GM12878 (cell line): Measurements from ENCODE around the gene DGCR8. TPM values are rescaled to one million over a fixed set of nuclear protein-coding genes. Genes with fewer than 3 reads are reported as not detected.
A peak's percentile ranks its signal among the peaks of the same experiment; 100 is the strongest.

Experiments used
- BACH1 ChIP-seq: fragments of 450-650 bp; IDR thresholded peaks from 2 replicates; pipeline ENCODE4 v1.6.1; 2017; ENCODE audit warnings: mild to moderate bottlenecking, borderline replicate concordance
- BCL11A ChIP-seq: IDR thresholded peaks from 2 replicates; pipeline ENCODE4 v1.6.1; 2011; ENCODE audit warnings: low read depth, low read length
- CBX5 ChIP-seq: sonication (generic); IDR thresholded peaks from 2 replicates; pipeline ENCODE4 v1.6.1; 2016; ENCODE audit warnings: low read depth, moderate library complexity, mild to moderate bottlenecking, inconsistent platforms
- HCFC1 ChIP-seq: fragments of 150-350 bp; IDR thresholded peaks from 2 replicates; pipeline ENCODE4 v1.6.1; 2014; ENCODE audit warnings: low read length
- HSF1 ChIP-seq: fragments of 150-350 bp; IDR thresholded peaks from 2 replicates; pipeline ENCODE4 v1.6.1; 2014; ENCODE audit warnings: mild to moderate bottlenecking, low read depth, low read length
- IKZF1 ChIP-seq: fragments of 450-650 bp; conservative IDR thresholded peaks from 2 replicates; pipeline ENCODE4 v1.6.1; 2017; ENCODE audit warnings: antibody characterized with exemption, mild to moderate bottlenecking
- IKZF2 ChIP-seq, 2 experiments: fragments of 450-650 bp; IDR thresholded peaks; 2 replicates each; pipeline ENCODE4 v1.6.1; 2017; ENCODE audit warnings: mild to moderate bottlenecking in 2 of 2, moderate library complexity in 2 of 2
- LARP7 ChIP-seq: fragments of 450-650 bp; IDR thresholded peaks from 2 replicates; pipeline ENCODE4 v1.6.1; 2017; ENCODE audit warnings: mild to moderate bottlenecking
- MAX ChIP-seq: IDR thresholded peaks from 2 replicates; pipeline ENCODE4 v1.6.1; 2012; ENCODE audit warnings: low read depth, low read length, improper control_type of control experiment
- MEF2A ChIP-seq: IDR thresholded peaks from 2 replicates; pipeline ENCODE4 v1.6.1; 2011; ENCODE audit warnings: low read depth, mild to moderate bottlenecking, low read length, moderate library complexity; ENCODE audit not compliant: insufficient read depth
- MTA2 ChIP-seq: fragments of 450-650 bp; IDR thresholded peaks from 2 replicates; pipeline ENCODE4 v1.6.1; 2016; ENCODE audit warnings: low read depth, mild to moderate bottlenecking, moderate library complexity
- MYC ChIP-seq: IDR thresholded peaks from 2 replicates; pipeline ENCODE4 v1.6.1; 2011; ENCODE audit warnings: mild to moderate bottlenecking, low read length, moderate library complexity, inconsistent platforms; ENCODE audit not compliant: insufficient read depth, insufficient replicate concordance, insufficient read length, severe bottlenecking
- NKRF ChIP-seq: fragments of 450-650 bp; conservative IDR thresholded peaks from 2 replicates; pipeline ENCODE4 v1.6.1; 2017; ENCODE audit warnings: mild to moderate bottlenecking, moderate library complexity
- NR2C2 ChIP-seq: IDR thresholded peaks from 2 replicates; pipeline ENCODE4 v1.6.1; 2011; ENCODE audit warnings: borderline replicate concordance, low read depth; ENCODE audit not compliant: control insufficient read depth, insufficient read length
- NR2F1 ChIP-seq: fragments of 450-650 bp; conservative IDR thresholded peaks from 2 replicates; pipeline ENCODE4 v1.6.1; 2017; ENCODE audit warnings: mild to moderate bottlenecking
- NRF1 ChIP-seq: conservative IDR thresholded peaks from 2 replicates; pipeline ENCODE4 v1.6.1; 2011; ENCODE audit warnings: mild to moderate bottlenecking, low read depth, low read length, improper control_type of control experiment
- PAX8 ChIP-seq: fragments of 450-650 bp; IDR thresholded peaks from 2 replicates; pipeline ENCODE4 v1.6.1; 2017; ENCODE audit warnings: mild to moderate bottlenecking, moderate library complexity
- PBX3 ChIP-seq: IDR thresholded peaks from 2 replicates; pipeline ENCODE4 v1.6.1; 2011; ENCODE audit warnings: mild to moderate bottlenecking, low read depth, low read length, moderate library complexity; ENCODE audit not compliant: insufficient replicate concordance
- POLR2AphosphoS2 ChIP-seq: IDR thresholded peaks from 2 replicates; pipeline ENCODE4 v1.6.1; 2011; ENCODE audit warnings: low read depth, mild to moderate bottlenecking, low read length, improper control_type of control experiment, moderate library complexity
- RUNX3 ChIP-seq: IDR thresholded peaks from 2 replicates; pipeline ENCODE4 v1.6.1; 2012; ENCODE audit warnings: low read length, inconsistent platforms
- SIN3A ChIP-seq: IDR thresholded peaks from 2 replicates; pipeline ENCODE4 v1.6.1; 2012; ENCODE audit warnings: low read depth, low read length, improper control_type of control experiment
- SMARCA5 ChIP-seq: fragments of 450-650 bp; IDR thresholded peaks from 2 replicates; pipeline ENCODE4 v1.6.1; 2017; ENCODE audit warnings: mild to moderate bottlenecking
- SREBF1 ChIP-seq: IDR thresholded peaks from 2 replicates; pipeline ENCODE4 v1.6.1; 2012; ENCODE audit warnings: mild to moderate bottlenecking, low read length
- STAT3 ChIP-seq: IDR thresholded peaks from 2 replicates; pipeline ENCODE4 v1.6.1; 2011; ENCODE audit warnings: low read depth, low read length, improper control_type of control experiment
- TARDBP ChIP-seq: IDR thresholded peaks from 2 replicates; pipeline ENCODE4 v1.6.1; 2016; ENCODE audit warnings: borderline replicate concordance
- TBL1XR1 ChIP-seq: IDR thresholded peaks from 2 replicates; pipeline ENCODE4 v1.6.1; 2012; ENCODE audit warnings: low read depth, low read length, improper control_type of control experiment
- TCF7 ChIP-seq: IDR thresholded peaks from 2 replicates; pipeline ENCODE4 v1.6.1; 2014; ENCODE audit warnings: antibody characterized with exemption, borderline replicate concordance
- ZBED1 ChIP-seq: IDR thresholded peaks from 2 replicates; pipeline ENCODE4 v1.6.1; 2016; ENCODE audit warnings: borderline replicate concordance
- ZNF217 ChIP-seq: fragments of 450-650 bp; IDR thresholded peaks from 2 replicates; pipeline ENCODE4 v1.6.1; 2017; ENCODE audit warnings: antibody characterized with exemption, mild to moderate bottlenecking
- polyA plus RNA-seq, 11 experiments: library from polyadenylated mRNA; depleted of rRNA in 4 of 11; unstranded in 6 of 11; stranded (reverse) in 5 of 11; fragments of >200 nt; fragmentation: Nextera tagmentation in 4 of 11; fragmentation: Illumina TruSeq in 1 of 11; extraction: Ambion mirVana in 4 of 11; extraction: Trizol in 1 of 11; gene quantifications; 1 replicate in 1 of 11; 2 replicates in 10 of 11; pipeline versions ENCODE4 v1.2.1 to v1.2.3, GENCODE V29; 2011 to 2016; ENCODE audit warnings: inconsistent platforms in 2 of 11, missing spikeins in 2 of 11, low read depth in 1 of 11
- total RNA-seq, 4 experiments: library from RNA; depleted of rRNA in 3 of 4; stranded (reverse); fragments of >200 nt in 3 of 4; fragmentation: Illumina TruSeq in 1 of 4; extraction: Trizol in 1 of 4; gene quantifications; 2 replicates each; pipeline versions ENCODE4 v1.2.1 to v1.2.3, GENCODE V29; 2013 to 2021

The DGCR8 gene
- total and polyA plus RNA-seq, 10 of the 15 experiments (the other 5 are each of a cell fraction or from before 2014, with no cell fraction given) = 1.2 to 35.1 (median 17.2) TPM

- TF ChIP-seq ZBED1 (no peak), NR2F1 (peak; percentile 100), SMARCA5 (peak; percentile 42; the same call in 1 of the 2 replicates), MEF2A (peak; percentile 55; the same call in 1 of the 2 replicates), STAT3 (no peak), BACH1 (peak; percentile 10; the same call in 1 of the 2 replicates), NKRF (peak; percentile 76), SIN3A (peak; percentile 76), POLR2AphosphoS2 (0 out of 2 replicates have a peak, but pooled peaks have one; percentile 19), TARDBP (peak; percentile 99), TCF7 (0 out of 2 replicates have a peak, but pooled peaks have one; percentile 42), PBX3 (peak; percentile 16), SREBF1 (peak; percentile 83; the same call in 1 of the 2 replicates), PAX8 (no peak), LARP7 (peak; percentile 92), IKZF1 (peak; percentile 95), MAX (peak; percentile 88), HCFC1 (peak; percentile 80), IKZF2 (IDR thresholded peaks at IDR 0.05) (no peak), HSF1 (peak; percentile 56; the same call in 1 of the 2 replicates), NRF1 (peak; percentile 81), ZNF217 (peak; percentile 71; the same call in 1 of the 2 replicates), NR2C2 (peak; percentile 67), MYC (peak; percentile 67), BCL11A (no peak), MTA2 (peak; percentile 76), TBL1XR1 (0 out of 2 replicates have a peak, but pooled peaks have one; percentile 74), CBX5 (peak; percentile 92), RUNX3 (peak; percentile 76)
Measured at GRCh38 chr22:20116951-20117632, 37.1 kb downstream of the DGCR8 start, which contains the start of gene TRMT2A (continued).
